Measurements from ENCODE around the gene TMEM240.
"Not testable (repeated sequence)": the region's sequence is repeated elsewhere in the genome, so short reads cannot be mapped to it uniquely, and the experiment has no call there.

DNA sequence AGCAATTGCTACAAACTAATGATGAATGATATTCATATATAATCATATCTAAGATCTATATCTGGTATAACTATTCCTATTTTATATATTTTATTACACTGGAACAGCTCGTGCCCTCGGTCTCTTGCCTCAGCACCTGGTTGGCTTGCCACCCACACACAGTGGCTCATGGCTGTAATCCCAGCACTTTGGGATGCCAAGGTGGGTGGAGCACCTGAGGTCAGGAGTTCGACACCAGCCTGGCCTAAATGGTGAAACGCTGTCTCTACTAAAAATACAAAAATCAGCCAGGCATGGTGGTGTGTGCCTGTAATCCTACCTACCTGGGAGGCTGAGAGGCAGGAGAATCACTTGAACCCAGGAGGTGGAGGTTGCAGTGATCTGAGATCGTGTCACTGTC, 34.6 kb downstream of the TMEM240 start:
- TF ChIP-seq, protein P1, sequence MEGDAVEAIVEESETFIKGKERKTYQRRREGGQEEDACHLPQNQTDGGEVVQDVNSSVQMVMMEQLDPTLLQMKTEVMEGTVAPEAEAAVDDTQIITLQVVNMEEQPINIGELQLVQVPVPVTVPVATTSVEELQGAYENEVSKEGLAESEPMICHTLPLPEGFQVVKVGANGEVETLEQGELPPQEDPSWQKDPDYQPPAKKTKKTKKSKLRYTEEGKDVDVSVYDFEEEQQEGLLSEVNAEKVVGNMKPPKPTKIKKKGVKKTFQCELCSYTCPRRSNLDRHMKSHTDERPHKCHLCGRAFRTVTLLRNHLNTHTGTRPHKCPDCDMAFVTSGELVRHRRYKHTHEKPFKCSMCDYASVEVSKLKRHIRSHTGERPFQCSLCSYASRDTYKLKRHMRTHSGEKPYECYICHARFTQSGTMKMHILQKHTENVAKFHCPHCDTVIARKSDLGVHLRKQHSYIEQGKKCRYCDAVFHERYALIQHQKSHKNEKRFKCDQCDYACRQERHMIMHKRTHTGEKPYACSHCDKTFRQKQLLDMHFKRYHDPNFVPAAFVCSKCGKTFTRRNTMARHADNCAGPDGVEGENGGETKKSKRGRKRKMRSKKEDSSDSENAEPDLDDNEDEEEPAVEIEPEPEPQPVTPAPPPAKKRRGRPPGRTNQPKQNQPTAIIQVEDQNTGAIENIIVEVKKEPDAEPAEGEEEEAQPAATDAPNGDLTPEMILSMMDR (IDR thresholded peaks at IDR 0.05; ENCODE audit: low read depth, low read length, poor library complexity, severe bottlenecking): not testable (repeated sequence)
- not testable (repeated sequence) for TF ChIP-seq EZH2phosphoT487 (IDR thresholded peaks at IDR 0.05; ENCODE audit: borderline replicate concordance, low read length)

Measured in DOHH2 (cell line).